ENCODE data around the gene BRS3. TPM values are rescaled to one million over a fixed set of nuclear protein-coding genes. Genes with fewer than 3 reads are reported as not detected.

The BRS3 gene
- total RNA-seq, 1 donor from 2014 or later = not detected

DNA sequence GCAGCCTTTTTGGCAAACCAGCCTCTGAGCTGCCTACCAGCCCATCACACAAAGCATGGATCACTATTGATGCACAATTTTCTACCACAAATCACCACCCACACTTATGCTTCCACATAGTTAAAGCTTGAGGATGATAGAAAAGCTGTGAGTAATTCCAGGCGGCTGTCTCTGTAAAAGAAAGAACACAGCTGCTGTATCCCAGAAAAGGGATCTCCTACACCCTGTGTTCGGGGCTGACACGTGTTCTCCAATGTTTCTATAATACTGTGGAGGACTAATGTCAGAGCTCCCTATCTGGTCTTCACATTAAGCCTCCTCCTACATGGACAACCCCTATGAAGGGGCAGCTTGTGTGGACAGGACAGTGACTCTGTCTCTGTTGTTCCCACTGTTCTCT, 12.5 kb upstream of the BRS3 start:
- no peak overlapping the region for H3K4me3 Mint-ChIP-seq
- H3K27ac Mint-ChIP-seq = no peak overlapping the region
- H3K4me2 ChIP-seq = no peak overlapping the region
- DNase-seq (ENCODE audit: low spot score) = no peak
- no peaks in the 10 kb centered on the region for H3K4me1 ChIP-seq
- no peaks in the 10 kb centered on the region for H3K4me1 Mint-ChIP-seq
- no peak overlapping the region for H3K9ac ChIP-seq
- H4K20me1 ChIP-seq (ENCODE audit: low read depth) = no peaks in the 10 kb centered on the region
- H3K79me2 ChIP-seq (ENCODE audit: low read depth) = no peaks in the 10 kb centered on the region
- peaks cover 7% of the 10 kb centered on the region for H3K27me3 Mint-ChIP-seq (ENCODE audit: insufficient read depth, low read depth)
- H3K27me3 ChIP-seq = no peaks in the 10 kb centered on the region
- no peak overlapping the region for H3K27ac ChIP-seq
- TF ChIP-seq CTCF (IDR thresholded peaks at IDR 0.05) = no peak
- TF ChIP-seq EZH2 (IDR thresholded peaks at IDR 0.05) = no peak
- TF ChIP-seq EZH2phosphoT487 (IDR thresholded peaks at IDR 0.05) = no peak
- H2AFZ ChIP-seq (replicated peaks) = no peak overlapping the region
- no peaks in the 10 kb centered on the region for H3F3A ChIP-seq (ENCODE audit: low read depth)
- H3K36me3 ChIP-seq = no peaks in the 10 kb centered on the region
- no peaks in the 10 kb centered on the region for H3K36me3 Mint-ChIP-seq
- no peak overlapping the region for H3K4me3 ChIP-seq
- H3K9me3 Mint-ChIP-seq = no peaks in the 10 kb centered on the region
- no peaks in the 10 kb centered on the region for H3K9me3 ChIP-seq (ENCODE audit: low read depth)

DNA sequence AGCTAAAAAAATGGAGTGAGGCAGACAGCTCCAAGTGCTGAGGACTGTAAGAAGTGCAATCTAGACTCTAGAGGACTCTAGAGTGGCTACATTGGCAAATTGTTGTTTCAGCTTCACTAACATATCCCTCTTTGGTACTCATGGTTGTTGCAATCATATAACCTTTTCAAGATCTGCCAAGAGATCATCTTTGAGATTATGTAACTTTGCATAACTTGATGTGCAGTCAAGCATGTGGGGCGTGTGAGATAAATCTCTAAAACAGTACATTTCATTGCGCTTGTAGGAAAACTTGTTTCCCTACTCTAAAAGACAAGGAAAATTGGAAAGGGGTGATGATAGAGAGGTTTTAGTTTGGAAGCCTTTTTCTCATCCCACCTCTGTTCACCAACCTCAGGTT, 11.2 kb upstream of the BRS3 start:
- no peaks in the 10 kb centered on the region for H3K9me3 ChIP-seq (ENCODE audit: low read depth)
- H3K4me1 Mint-ChIP-seq = no peaks in the 10 kb centered on the region
- peaks cover 7% of the 10 kb centered on the region for H3K9me3 Mint-ChIP-seq

GRCh38 chrX:136477026-136477425, 10.7 kb upstream of the BRS3 start:
- no peak overlapping the region for H2AFZ ChIP-seq (replicated peaks)
- no peak for DNase-seq (ENCODE audit: low spot score)
- H3K9me3 ChIP-seq (ENCODE audit: low read depth) = no peaks in the 10 kb centered on the region
- H3K9ac ChIP-seq = no peak overlapping the region
- H3K4me2 ChIP-seq = no peak overlapping the region
- peaks cover 4% of the 10 kb centered on the region for H3K27me3 Mint-ChIP-seq (ENCODE audit: insufficient read depth, low read depth)
- H3K9me3 Mint-ChIP-seq = peaks cover 7% of the 10 kb centered on the region
- no peak overlapping the region for H3K27ac Mint-ChIP-seq
- H4K20me1 ChIP-seq (ENCODE audit: low read depth) = no peaks in the 10 kb centered on the region
- H3K36me3 Mint-ChIP-seq = no peaks in the 10 kb centered on the region
- no peaks in the 10 kb centered on the region for H3K4me1 Mint-ChIP-seq
- no peak overlapping the region for H3K27ac ChIP-seq
- TF ChIP-seq EZH2 (IDR thresholded peaks at IDR 0.05) (no peak), EZH2phosphoT487 (IDR thresholded peaks at IDR 0.05) (no peak), CTCF (IDR thresholded peaks at IDR 0.05) (no peak)
- no peak overlapping the region for H3K4me3 Mint-ChIP-seq
- H3K4me1 ChIP-seq = no peaks in the 10 kb centered on the region
- H3K4me3 ChIP-seq = no peak overlapping the region
- H3K79me2 ChIP-seq (ENCODE audit: low read depth) = no peaks in the 10 kb centered on the region
- H3K36me3 ChIP-seq = no peaks in the 10 kb centered on the region
- no peaks in the 10 kb centered on the region for H3F3A ChIP-seq (ENCODE audit: low read depth)
- no peaks in the 10 kb centered on the region for H3K27me3 ChIP-seq

More for the DNA sequence above, 11.2 kb upstream of the BRS3 start:
- Histone ChIP-seq H3K27me3 (no peaks in the 10 kb centered on the region), H2AFZ (replicated peaks) (no peak overlapping the region), H3K27ac (no peak overlapping the region), H3F3A (ENCODE audit: low read depth) (no peaks in the 10 kb centered on the region), H3K79me2 (ENCODE audit: low read depth) (no peaks in the 10 kb centered on the region), H3K4me2 (no peak overlapping the region), H3K4me3 (no peak overlapping the region), H4K20me1 (ENCODE audit: low read depth) (no peaks in the 10 kb centered on the region), H3K9ac (no peak overlapping the region), H3K4me1 (no peaks in the 10 kb centered on the region), H3K36me3 (no peaks in the 10 kb centered on the region)
- H3K4me3 Mint-ChIP-seq = no peak overlapping the region
- no peak for TF ChIP-seq EZH2 (IDR thresholded peaks at IDR 0.05)
- no peak for TF ChIP-seq CTCF (IDR thresholded peaks at IDR 0.05)
- TF ChIP-seq EZH2phosphoT487 (IDR thresholded peaks at IDR 0.05) = no peak
- no peak for DNase-seq (ENCODE audit: low spot score)
- no peaks in the 10 kb centered on the region for H3K36me3 Mint-ChIP-seq
- H3K27ac Mint-ChIP-seq = no peak overlapping the region
- peaks cover 7% of the 10 kb centered on the region for H3K27me3 Mint-ChIP-seq (ENCODE audit: insufficient read depth, low read depth)

Measured in neural progenitor cell (in vitro differentiated cells).